GM21737 (cell line): ENCODE data around the gene CREBBP.

Source experiments
- ATAC-seq: cut with Tn5 transposase; IDR thresholded peaks from one replicate; pipeline ENCODE4 v1.9.1; 2021; ENCODE audit warnings: mild to moderate bottlenecking, moderate library complexity; ENCODE audit not compliant: unreplicated experiment

Gene CREBBP

GRCh38 chr16:3681206-3681605 lies 199.3 kb downstream of the CREBBP start:
- no peak for ATAC-seq

GRCh38 chr16:3677994-3678393 lies 202.5 kb downstream of the CREBBP start:
- no peak for ATAC-seq

- ATAC-seq: no peak
These were observed 204.8 kb downstream of the CREBBP start for GRCh38 chr16:3675601-3676130.
